Measurements from ENCODE around the gene EPHA8. TPM values are rescaled to one million over a fixed set of nuclear protein-coding genes. Genes with fewer than 3 reads are reported as not detected.

EPHA8 gene
- total RNA-seq, 1 donor from 2014 or later = not detected

GRCh38 chr1:22638476-22639234 lies 75.4 kb downstream of the EPHA8 start:
- no peaks in the 10 kb centered on the region for H3K9me3 Mint-ChIP-seq (ENCODE audit: low read depth)
- H3K4me3 Mint-ChIP-seq (ENCODE audit: unreplicated experiment) = no peak overlapping the region
- no peak for TF ChIP-seq CTCF (IDR thresholded peaks at IDR 0.05)

GRCh38 chr1:22639286-22639685 lies 76.0 kb downstream of the EPHA8 start:
- H3K27ac Mint-ChIP-seq (ENCODE audit: unreplicated experiment) = no peak overlapping the region
- H3K4me1 Mint-ChIP-seq (ENCODE audit: low read depth) = peaks cover 5% of the 10 kb centered on the region
- peak; percentile 49 for TF ChIP-seq CTCF (IDR thresholded peaks at IDR 0.05)
- H3K36me3 Mint-ChIP-seq (ENCODE audit: low read depth) = no peaks in the 10 kb centered on the region
- H3K4me3 Mint-ChIP-seq (ENCODE audit: unreplicated experiment) = no peak overlapping the region
- no peaks in the 10 kb centered on the region for H3K9me3 Mint-ChIP-seq (ENCODE audit: low read depth)
- peaks cover 13% of the 10 kb centered on the region for H3K27me3 Mint-ChIP-seq (ENCODE audit: low read depth)
- no peak for DNase-seq (ENCODE audit: low spot score)

More at GRCh38 chr1:22638476-22639234, 75.4 kb downstream of the EPHA8 start:
- DNase-seq (ENCODE audit: low spot score) = no peak
- Mint-ChIP-seq H3K27ac (ENCODE audit: unreplicated experiment) (no peak overlapping the region), H3K27me3 (ENCODE audit: low read depth) (peaks cover 18% of the 10 kb centered on the region), H3K36me3 (ENCODE audit: low read depth) (no peaks in the 10 kb centered on the region), H3K4me1 (ENCODE audit: low read depth) (peaks cover 5% of the 10 kb centered on the region)

- Mint-ChIP-seq H3K4me3 (ENCODE audit: unreplicated experiment) (no peak overlapping the region), H3K27ac (ENCODE audit: unreplicated experiment) (no peak overlapping the region), H3K36me3 (ENCODE audit: low read depth) (no peaks in the 10 kb centered on the region), H3K9me3 (ENCODE audit: low read depth) (no peaks in the 10 kb centered on the region), H3K4me1 (ENCODE audit: low read depth) (peaks cover 11% of the 10 kb centered on the region), H3K27me3 (ENCODE audit: low read depth) (peaks cover 12% of the 10 kb centered on the region)
- TF ChIP-seq CTCF (IDR thresholded peaks at IDR 0.05) = no peak
- DNase-seq (ENCODE audit: low spot score) = no peak
Observed at GRCh38 chr1:22641247-22641646, 78.0 kb downstream of the EPHA8 start.

GRCh38 chr1:22641906-22642636 lies 78.8 kb downstream of the EPHA8 start:
- TF ChIP-seq CTCF (IDR thresholded peaks at IDR 0.05) = peak; percentile 99
- Mint-ChIP-seq H3K4me3 (ENCODE audit: unreplicated experiment) (no peak overlapping the region), H3K4me1 (ENCODE audit: low read depth) (peaks cover 13% of the 10 kb centered on the region), H3K27ac (ENCODE audit: unreplicated experiment) (no peak overlapping the region), H3K36me3 (ENCODE audit: low read depth) (no peaks in the 10 kb centered on the region), H3K27me3 (ENCODE audit: low read depth) (peaks cover 7% of the 10 kb centered on the region), H3K9me3 (ENCODE audit: low read depth) (no peaks in the 10 kb centered on the region)
- no peak for DNase-seq (ENCODE audit: low spot score)

- no peak within 1 kb of the TSS for H3K4me3 Mint-ChIP-seq (ENCODE audit: unreplicated experiment)
- H3K9me3 Mint-ChIP-seq (ENCODE audit: low read depth) = no peaks in the 10 kb centered on the region
- no peak for TF ChIP-seq CTCF (IDR thresholded peaks at IDR 0.05)
- no peak within 1 kb of the TSS for H3K27ac Mint-ChIP-seq (ENCODE audit: unreplicated experiment)
- peaks cover 8% of the 10 kb centered on the region for H3K27me3 Mint-ChIP-seq (ENCODE audit: low read depth)
- no peaks in the 10 kb centered on the region for H3K36me3 Mint-ChIP-seq (ENCODE audit: low read depth)
- H3K4me1 Mint-ChIP-seq (ENCODE audit: low read depth) = peaks cover 13% of the 10 kb centered on the region
- no peak for DNase-seq (ENCODE audit: low spot score)
Observed at GRCh38 chr1:22643381-22643780, 80.1 kb downstream of the EPHA8 start, which contains the start of gene C1QC. TSS of gene C1QC (plus strand) at chr1:22643633. CDS start at chr1:22644024, 391 bp downstream.

Data from chondrocyte (in vitro differentiated cells).